Thoracic aorta (tissue), 2 donors: ENCODE measurements around the gene CDH15. TPM values are rescaled to one million over a fixed set of nuclear protein-coding genes. Genes with fewer than 3 reads are reported as not detected.
"Not testable (repeated sequence)": the region's sequence is repeated elsewhere in the genome, so short reads cannot be mapped to it uniquely, and the experiment has no call there.

Source experiments
- ATAC-seq: fragments of 150-250 bp; one replicate; pipeline ENCODE4 v1.8.0; 2017; ENCODE audit warnings: low read depth; ENCODE audit not compliant: insufficient number of reproducible peaks, low FRiP score
- DNase-seq: peaks from one replicate; pipeline ENCODE4 v3.0.0-alpha.2; 2020; ENCODE audit warnings: low spot score
- H3K27ac ChIP-seq, 2 donors: fragments of 200-600 bp; sonication (generic); 1 replicate in 1 of 2; 2 replicates in 1 of 2; pipeline ENCODE4 v1.5.1; 2016; ENCODE audit warnings: mild to moderate bottlenecking in 2 of 2, moderate library complexity in 2 of 2
- H3K27me3 ChIP-seq: fragments of 200-600 bp; sonication (generic); replicated peaks from 2 replicates; pipeline ENCODE4 v1.6.0; 2016; ENCODE audit warnings: mild to moderate bottlenecking; ENCODE audit not compliant: insufficient read depth
- H3K36me3 ChIP-seq: fragments of 200-600 bp; sonication (generic); one replicate; pipeline ENCODE4 v1.5.1; 2016
- H3K4me1 ChIP-seq, 2 donors: fragments of 200-600 bp; sonication (generic); 1 replicate in 1 of 2; 2 replicates in 1 of 2; pipeline versions ENCODE4 v1.5.1 to v1.6.0; 2016; ENCODE audit warnings: low read depth in 2 of 2, mild to moderate bottlenecking in 1 of 2; ENCODE audit not compliant: control insufficient read depth in 1 of 2
- H3K4me3 ChIP-seq: fragments of 200-600 bp; sonication (generic); 2 replicates; pipeline ENCODE4 v1.5.1; 2016; ENCODE audit warnings: mild to moderate bottlenecking
- H3K9me3 ChIP-seq: fragments of 200-600 bp; sonication (generic); 2 replicates; pipeline ENCODE4 v1.5.1; 2016
- CTCF ChIP-seq: fragments of 200-600 bp; sonication (generic); IDR thresholded peaks from one replicate; pipeline ENCODE4 v1.5.1; 2019; ENCODE audit warnings: antibody characterized with exemption
- total RNA-seq, 2 donors: library from RNA; depleted of rRNA; stranded (reverse); fragments of >200 nt; gene quantifications; one replicate each; pipeline versions ENCODE4 v1.1.0 to v1.2.3, GENCODE V29; 2016

CDH15 gene
- total RNA-seq, 2 donors from 2014 or later, result 1.4 TPM; not detected in 1

DNA sequence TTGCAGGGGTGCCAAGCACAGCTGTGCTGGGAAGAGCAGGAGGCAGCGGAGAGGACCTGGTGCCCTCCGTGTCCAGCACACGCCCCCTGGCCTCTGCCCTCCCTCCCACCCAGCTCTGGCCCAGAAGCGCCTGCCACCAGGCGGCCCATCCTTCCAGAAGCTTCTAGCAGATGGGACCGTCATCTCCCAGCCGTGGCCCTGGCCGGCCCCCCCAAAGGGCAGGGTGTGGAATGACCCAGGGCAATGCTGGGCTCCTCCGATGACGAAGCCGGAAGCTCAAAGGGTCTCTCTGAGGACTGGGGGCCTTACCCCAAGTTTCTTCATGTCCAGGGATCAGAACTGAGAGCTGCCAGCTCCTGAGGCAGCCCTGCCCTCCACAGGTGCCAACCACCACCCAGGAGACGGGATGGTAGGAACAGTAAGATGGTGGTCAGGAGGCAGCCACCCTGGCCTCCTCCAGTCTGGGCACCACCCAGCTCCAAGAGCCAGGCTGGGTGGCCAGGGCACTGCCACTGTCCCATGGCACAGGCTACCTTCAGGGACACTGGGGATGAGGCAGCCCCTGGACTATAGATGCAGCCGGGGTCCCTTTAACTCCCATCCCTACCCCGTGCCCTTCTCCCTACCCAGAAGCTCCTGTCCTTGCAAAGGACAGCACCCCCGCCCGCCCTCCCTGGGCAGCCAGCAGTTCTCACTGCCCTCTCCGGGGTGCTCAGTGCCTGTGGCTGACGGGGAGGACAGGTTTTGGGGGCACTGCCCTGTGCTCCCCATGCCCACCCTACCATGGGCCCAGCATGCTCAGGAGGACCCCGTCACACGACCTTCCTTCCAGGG lies 6.5 kb upstream of the CDH15 start:
- no peak overlapping the region for H3K4me3 ChIP-seq
- H3K36me3 ChIP-seq, result no peaks in the 10 kb centered on the region
- H3K27ac ChIP-seq, result no peak overlapping the region
- H3K9me3 ChIP-seq, result no peaks in the 10 kb centered on the region
- no peak for TF ChIP-seq CTCF
- ATAC-seq (no peak), DNase-seq (no peak)
- no peaks in the 10 kb centered on the region for H3K27me3 ChIP-seq
- H3K4me1 ChIP-seq, result no peaks in the 10 kb centered on the region

DNA sequence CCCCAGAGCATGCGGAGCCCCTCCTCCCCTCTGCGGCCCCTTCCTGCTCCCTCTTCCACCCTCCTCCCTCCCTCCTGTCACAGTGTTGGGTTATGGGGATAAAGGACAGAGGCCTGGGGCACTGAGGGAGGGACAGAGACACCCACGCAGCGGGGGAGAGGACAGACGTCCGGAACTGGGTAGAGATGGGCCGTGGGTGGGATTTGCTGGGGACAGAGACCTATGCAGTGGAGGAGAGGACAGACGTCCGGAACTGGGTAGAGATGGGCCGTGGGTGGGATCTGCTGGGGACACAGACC lies 5.9 kb upstream of the CDH15 start:
- not testable (repeated sequence) for H3K27me3 ChIP-seq

GRCh38 chr16:89166696-89167424 lies 4.7 kb upstream of the CDH15 start:
- no peak overlapping the region for H3K4me3 ChIP-seq
- TF ChIP-seq CTCF, result no peak
- no peaks in the 10 kb centered on the region for H3K9me3 ChIP-seq
- peaks cover 7 to 14% of the 10 kb centered on the region in 2 donors for H3K4me1 ChIP-seq
- no peaks in the 10 kb centered on the region for H3K36me3 ChIP-seq
- no peak overlapping the region for H3K27ac ChIP-seq
- no peak for DNase-seq
- no peak for ATAC-seq
- peaks cover 8% of the 10 kb centered on the region for H3K27me3 ChIP-seq

More for the DNA sequence above, 5.9 kb upstream of the CDH15 start:
- H3K36me3 ChIP-seq, H3K4me3 ChIP-seq, ATAC-seq, DNase-seq, H3K4me1 ChIP-seq, H3K27ac ChIP-seq, H3K9me3 ChIP-seq: not testable (repeated sequence)

GRCh38 chr16:89167425-89167941 lies 4.1 kb upstream of the CDH15 start:
- TF ChIP-seq CTCF, result peak; percentile 56
- Histone ChIP-seq H3K4me1 (peaks cover 7 to 14% of the 10 kb centered on the region in 2 donors), H3K36me3 (no peaks in the 10 kb centered on the region), H3K9me3 (no peaks in the 10 kb centered on the region), H3K27me3 (peaks cover 8% of the 10 kb centered on the region), H3K27ac (no peak overlapping the region), H3K4me3 (no peak overlapping the region)
- ATAC-seq, result no peak
- DNase-seq, result no peak

- Histone ChIP-seq H3K4me1 (peaks cover 7 to 14% of the 10 kb centered on the region in 2 donors), H3K4me3 (no peak overlapping the region), H3K27me3 (peaks cover 8% of the 10 kb centered on the region), H3K27ac (no peak overlapping the region), H3K9me3 (no peaks in the 10 kb centered on the region), H3K36me3 (no peaks in the 10 kb centered on the region)
- ATAC-seq, result no peak
- no peak for TF ChIP-seq CTCF
- DNase-seq, result no peak
Observed at GRCh38 chr16:89168381-89169189, 3.0 kb upstream of the CDH15 start.
